ENCODE data around the gene CDH24. TPM values are rescaled to one million over a fixed set of nuclear protein-coding genes. Genes with fewer than 3 reads are reported as not detected.

CDH24 gene
- total and polyA plus RNA-seq, 10 of the 15 experiments (the other 5 are each of a cell fraction or from before 2014, with no cell fraction given), result 0.10 to 1.5 (median 0.45) TPM; not detected in 2

- ChIA-PET POLR2A (interaction anchor here (0.8 to 2.3 kb wide), 16 partner anchors 8 to 684 kb away, joined by 3 to 19 read pairs (median 5); partner anchors contain the start of genes CDH24, PABPN1 and PRMT5), RAD21 (ENCODE audit: unreplicated experiment) (interaction anchor here (1.1 to 2.5 kb wide), 10 partner anchors 12 to 617 kb away, joined by 3 to 23 read pairs (median 7); partner anchors contain the start of genes PABPN1 and PPP1R3E), SMC1A (ENCODE audit: uncharacterized antibody, unreplicated experiment) (interaction anchor here (0.5 to 3.0 kb wide), 17 partner anchors 9 to 1638 kb away, joined by 3 to 15 read pairs (median 4); partner anchors contain the start of genes CIROP, PRMT5 and SLC7A8), CTCF (interaction anchor here (0.6 to 3.7 kb wide), 24 partner anchors 8 to 1021 kb away, joined by 3 to 65 read pairs (median 4); partner anchors contain the start of genes CEBPE, PABPN1 and PRMT5)
- H3K4me3 ChIP-seq, result peak overlapping the region; percentile 92
- no peaks in the 10 kb centered on the region for H3K9me3 ChIP-seq (replicated peaks; ENCODE audit: control insufficient read depth, insufficient read depth, low read length)
- ATAC-seq (no peak), DNase-seq (ENCODE audit: low read depth, low spot score) (no peak), FAIRE-seq (peak; percentile 13)
- H3K4me2 ChIP-seq (ENCODE audit: control insufficient read depth, insufficient read depth), result peak overlapping the region; percentile 88
- peak overlapping the region; percentile 99 for H3K27ac ChIP-seq (ENCODE audit: control insufficient read depth, insufficient read depth)
- peaks cover 3% of the 10 kb centered on the region; the same call in 1 of the 2 replicates for H3K4me1 ChIP-seq (ENCODE audit: control insufficient read depth, insufficient read depth, low read length)
- TF ChIP-seq POLR2AphosphoS2 (IDR thresholded peaks at IDR 0.05; ENCODE audit: low read depth, low read length), result no peak
- peak; percentile 20 to 37 (median 31); a peak in 5 of 6 replicates for TF ChIP-seq CTCF (IDR thresholded peaks at IDR 0.05 in 2 of 3, conservative IDR thresholded peaks at IDR 0.05 in 1 of 3; ENCODE audit: control insufficient read depth in 2 of 3, extremely low read depth in 1 of 3, insufficient read depth in 1 of 3, low read depth in 3 of 3, low read length in 3 of 3)
- TF ChIP-seq ZZZ3 (IDR thresholded peaks at IDR 0.05; ENCODE audit: control insufficient read depth, insufficient read length, low read depth), result no peak
- no peak for TF ChIP-seq BRCA1 (IDR thresholded peaks at IDR 0.05; ENCODE audit: low read depth, low read length)
- peak; percentile 39; the same call in 1 of the 2 replicates for TF ChIP-seq MTA2 (IDR thresholded peaks at IDR 0.05; ENCODE audit: low read depth)
- peak; percentile 23; the same call in 1 of the 2 replicates for TF ChIP-seq RELB (IDR thresholded peaks at IDR 0.05; ENCODE audit: low read depth)
- TF ChIP-seq NBN (IDR thresholded peaks at IDR 0.05), result peak; percentile 49; the same call in 1 of the 2 replicates
- TF ChIP-seq BMI1 (IDR thresholded peaks at IDR 0.05; ENCODE audit: borderline replicate concordance), result peak; percentile 12; the same call in 1 of the 2 replicates
- 0 out of 2 replicates have a peak, but pooled peaks cover 7% of the 10 kb centered on the region for H4K20me1 ChIP-seq (ENCODE audit: control insufficient read depth, insufficient read depth)
- under 1% methylated on average over 14 of the region's 14 CpGs for WGBS (ENCODE audit: insufficient coverage, insufficient replicate concordance, low lambda C conversion rate, missing lambda C conversion rate)
- peaks cover 3 to 30% of the 10 kb centered on the region in 2 experiments for H3K36me3 ChIP-seq (ENCODE audit: control insufficient read depth in 2 of 2, insufficient read depth in 2 of 2, low read length in 1 of 2)
- H3K9ac ChIP-seq (ENCODE audit: control insufficient read depth, insufficient read depth, low read length), result peak overlapping the region; percentile 91
- in situ Hi-C loops (cut with MboI) (no loop called here), intact Hi-C loops (cut with micrococcal nuclease; ENCODE audit: unreplicated experiment) (no loop called here)
- BruUV-seq (replicated peaks), result no TSS peak
- H3K79me2 ChIP-seq (ENCODE audit: control insufficient read depth, insufficient read depth, low read length), result peaks cover 58% of the 10 kb centered on the region
- H2AFZ ChIP-seq (ENCODE audit: control insufficient read depth, low read depth, low read length), result peak overlapping the region; percentile 99
- H3K27me3 ChIP-seq (replicated peaks in 1 of 2; ENCODE audit: control insufficient read depth in 2 of 2, insufficient read depth in 2 of 2, low read length in 1 of 2), result no peaks in the 10 kb centered on the region
These were observed 36.8 kb upstream of the CDH24 start for GRCh38 chr14:23093991-23094665.
